ENCODE data around the gene C7orf33.

GRCh38 chr7:148633761-148634160, 43.2 kb downstream of the C7orf33 start:
- TF ChIP-seq NR2F2 (IDR thresholded peaks at IDR 0.05) (no peak), JUND (IDR thresholded peaks at IDR 0.05) (no peak), CTCF (IDR thresholded peaks at IDR 0.05; ENCODE audit: low read depth, low read length, missing input control) (no peak)

Data from liver (tissue), 3 donors.